Colon (tissue), 2 donors: ENCODE measurements around the gene MCEE.
"Not testable (repeated sequence)": the region's sequence is repeated elsewhere in the genome, so short reads cannot be mapped to it uniquely, and the experiment has no call there.

ENCODE experiments used
- FAIRE-seq: peaks from 2 replicates; lab custom pipeline; 2012; peaks lifted over from hg19 to GRCh38; lab: Jason Lieb, UNC
- donor health status: control.
- donor health status: control.

MCEE gene

DNA sequence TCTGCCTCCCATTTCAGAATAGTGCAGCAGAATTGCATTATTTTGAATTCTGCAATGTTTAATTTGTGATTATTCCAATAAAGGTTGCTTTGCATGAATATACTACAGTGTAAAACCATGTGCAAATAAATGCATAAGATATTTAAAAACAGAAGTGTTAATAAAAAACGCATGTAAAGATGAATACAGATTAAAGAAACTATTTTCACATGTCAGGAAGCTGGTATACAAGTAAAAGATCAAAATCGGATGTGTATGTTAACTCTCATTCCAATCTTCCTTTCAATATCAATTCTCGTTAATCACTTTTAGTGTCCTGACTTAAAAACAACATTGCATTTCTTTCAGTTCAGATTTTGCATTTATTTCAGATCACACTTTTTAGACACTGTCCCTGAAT is 3.1 kb downstream of the MCEE start:
- FAIRE-seq, result no peak

DNA sequence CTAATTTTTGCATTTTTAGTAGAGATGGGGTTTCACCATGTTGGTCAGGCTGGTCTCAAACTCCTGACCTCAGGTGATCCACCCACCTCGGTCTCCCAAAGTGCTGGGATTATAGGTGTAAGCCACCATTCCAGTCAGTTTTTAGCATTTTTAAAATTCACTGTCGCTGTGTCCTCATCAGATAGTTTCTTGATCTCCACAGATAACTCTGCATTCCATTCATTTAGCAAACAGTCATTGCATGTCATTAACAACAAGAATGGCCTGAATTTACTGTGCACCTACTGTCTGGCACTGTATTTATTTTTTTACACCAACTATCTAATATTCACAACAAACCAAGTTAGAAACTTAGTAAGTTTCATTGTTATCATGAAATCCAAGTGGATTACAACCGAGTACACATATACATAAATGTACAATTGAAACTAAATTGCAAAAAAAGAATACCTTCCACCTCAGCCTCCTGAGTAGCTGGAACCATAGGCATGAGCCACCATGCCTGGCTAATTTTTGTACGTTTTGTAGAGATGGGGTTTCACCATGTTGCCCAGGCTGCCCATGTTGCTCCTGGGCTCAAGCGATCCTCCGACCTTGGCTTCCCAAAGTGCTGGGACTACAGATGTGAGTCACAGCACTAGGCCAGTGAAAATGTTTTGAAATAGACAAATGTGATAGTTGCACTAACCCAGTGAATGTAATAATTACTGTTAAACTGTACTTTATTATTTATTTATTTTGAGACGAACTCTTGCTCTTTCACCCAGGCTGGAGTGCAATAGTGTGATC is 4.3 kb downstream of the MCEE start:
- no peak for FAIRE-seq

DNA sequence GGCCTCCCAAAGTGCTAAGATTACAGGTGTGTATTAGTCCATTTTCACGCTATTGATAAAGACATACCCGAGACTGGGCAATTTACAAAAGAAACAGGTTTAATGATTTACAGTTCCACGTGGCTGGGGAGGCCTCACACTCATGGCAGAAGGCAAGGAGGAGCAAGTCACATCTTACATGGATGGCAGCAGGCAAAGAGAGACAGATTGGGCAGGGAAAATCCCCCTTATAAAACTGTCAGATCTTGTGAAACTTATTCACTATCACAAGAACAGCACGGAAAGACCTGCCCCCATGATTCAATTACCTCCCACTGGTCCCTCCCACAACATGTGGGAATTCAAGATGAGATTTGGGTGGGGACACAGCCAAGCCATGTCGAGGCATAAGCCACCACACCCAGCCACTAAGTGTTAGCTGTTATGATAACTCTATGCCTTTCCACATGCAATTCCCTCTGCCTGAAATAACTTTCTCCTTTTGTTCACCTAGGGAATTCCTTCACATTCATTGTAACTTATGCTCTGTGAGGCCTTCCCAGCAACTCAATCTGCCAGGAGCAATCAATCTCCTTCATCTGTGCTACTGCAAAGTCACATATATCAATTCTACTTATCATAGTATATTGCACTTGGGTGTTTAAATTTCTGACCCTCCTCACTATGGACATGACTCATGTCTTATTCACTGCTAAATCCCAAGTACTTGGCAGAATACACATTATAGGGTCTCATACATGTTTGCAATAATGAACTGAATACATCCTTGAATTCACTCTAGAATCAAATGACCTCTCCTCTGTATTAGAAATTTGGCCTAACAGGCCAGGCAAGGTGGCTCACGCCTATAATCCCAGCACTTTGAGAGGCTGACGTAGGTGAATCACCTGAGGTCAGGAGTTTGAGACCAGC is 7.4 kb downstream of the MCEE start:
- no peak for FAIRE-seq

DNA sequence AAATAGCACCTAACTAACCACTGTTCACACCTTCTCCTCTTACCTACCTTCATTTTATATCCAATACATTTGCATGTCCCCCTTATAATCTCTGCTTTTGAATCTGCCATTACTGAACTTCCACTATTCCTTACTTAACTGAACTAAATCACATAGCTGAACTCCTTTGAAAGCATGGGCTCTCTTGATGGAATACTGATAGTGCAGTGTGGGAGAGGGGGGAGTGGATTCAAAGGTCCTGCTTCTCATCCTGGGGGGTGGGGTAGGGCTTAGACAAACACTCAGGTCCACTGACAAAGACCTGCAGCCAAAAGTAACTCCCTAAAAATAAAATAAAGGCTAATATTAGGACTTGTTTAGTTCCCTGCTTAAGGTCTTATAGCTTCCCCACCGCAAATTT is 8.6 kb downstream of the MCEE start:
- FAIRE-seq, result no peak

DNA sequence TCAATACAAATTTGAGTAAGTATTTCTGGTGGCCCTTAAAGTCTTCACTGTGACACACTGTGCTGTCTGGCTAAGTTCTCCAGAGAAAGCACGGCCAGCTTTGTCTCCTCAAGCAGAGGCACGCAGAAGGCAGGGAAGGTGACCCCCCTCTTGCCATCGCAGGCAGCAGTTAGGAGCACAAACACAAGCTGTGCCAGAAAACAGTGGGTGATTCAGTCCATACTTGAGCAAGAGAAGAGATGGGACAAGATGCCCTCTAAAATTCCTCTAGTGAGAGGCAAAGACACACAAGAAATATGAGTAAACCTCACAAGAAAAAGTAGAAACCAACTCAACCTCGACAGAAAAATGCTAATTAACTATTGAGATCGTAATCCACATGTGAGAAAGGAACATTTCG is 9.8 kb downstream of the MCEE start:
- no peak for FAIRE-seq

DNA sequence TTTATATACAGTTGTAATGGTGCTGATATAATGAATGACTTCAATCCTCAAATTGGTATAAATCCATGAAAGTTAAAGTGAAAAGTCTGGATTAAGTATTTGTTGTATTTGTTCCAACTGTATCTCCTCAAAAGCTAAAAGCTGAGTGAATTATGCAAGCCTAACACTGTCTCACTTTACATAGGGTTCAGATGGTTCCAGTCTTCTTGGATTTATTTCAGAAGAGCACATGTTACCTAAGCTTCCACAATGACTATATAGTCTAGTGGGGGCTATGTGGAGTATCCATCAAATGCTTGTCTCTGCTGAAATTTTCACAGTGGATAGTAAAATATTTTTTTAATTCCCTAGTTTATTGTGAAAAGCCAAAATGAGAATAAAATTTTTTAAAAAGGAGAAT is 13.0 kb downstream of the MCEE start:
- no peak for FAIRE-seq

DNA sequence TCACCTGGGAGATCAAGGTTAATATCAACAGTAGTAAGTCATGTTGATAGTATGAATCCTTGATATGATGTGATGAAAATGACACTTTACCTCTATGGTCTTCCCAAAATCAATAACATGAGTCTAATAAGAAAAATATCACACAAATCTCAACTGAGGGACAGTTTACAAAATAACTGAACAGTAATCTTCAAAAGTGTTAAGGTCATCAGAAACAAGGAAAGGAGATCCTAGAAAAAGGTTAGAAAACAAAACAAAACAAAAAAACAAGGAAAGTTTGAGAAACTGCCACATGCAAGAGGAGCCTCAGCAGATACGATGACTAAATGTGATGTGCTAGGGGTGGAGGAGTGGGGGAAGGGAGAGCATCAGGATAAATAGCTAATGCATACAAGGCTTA is 16.2 kb downstream of the MCEE start:
- no peak for FAIRE-seq

DNA sequence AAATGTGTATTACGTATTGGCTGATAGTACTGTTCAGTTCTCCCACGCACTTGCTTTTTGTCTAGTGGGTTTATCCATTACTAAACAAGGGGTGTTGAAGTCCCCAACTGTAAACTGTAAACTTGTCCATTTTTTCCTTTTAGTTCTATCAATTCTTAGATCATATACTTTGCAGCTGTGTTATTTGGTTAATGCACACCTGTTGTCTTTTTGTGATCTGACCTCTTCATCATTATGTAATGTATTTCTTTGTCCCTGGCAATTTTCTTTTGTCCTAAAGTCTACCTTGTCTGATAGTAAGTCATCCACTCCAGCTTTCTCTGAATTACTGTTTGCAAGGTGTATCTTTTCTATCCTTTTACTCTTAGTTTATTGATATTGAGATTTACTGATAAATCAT is 21.9 kb downstream of the MCEE start:
- FAIRE-seq, result no peak

DNA sequence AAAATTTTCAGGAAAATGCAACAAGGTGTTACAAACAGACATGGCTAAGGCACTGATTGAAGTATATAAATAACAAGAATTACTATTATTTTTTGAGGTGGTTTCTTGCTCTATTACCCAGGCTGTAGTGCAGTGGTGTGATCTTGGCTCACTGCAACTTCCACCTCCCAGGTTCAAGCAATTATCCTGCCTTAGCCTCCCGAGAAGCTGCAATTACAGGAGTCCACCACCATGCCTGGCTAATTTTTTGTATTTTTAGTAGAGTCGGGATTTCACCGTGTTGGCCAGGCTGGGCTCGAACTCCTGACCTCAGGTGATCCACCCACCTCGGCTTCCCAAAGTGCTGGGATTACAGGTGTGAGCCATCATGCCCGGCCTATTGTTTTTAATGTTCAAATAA is 23.6 kb downstream of the MCEE start:
- FAIRE-seq, result not testable (repeated sequence)

DNA sequence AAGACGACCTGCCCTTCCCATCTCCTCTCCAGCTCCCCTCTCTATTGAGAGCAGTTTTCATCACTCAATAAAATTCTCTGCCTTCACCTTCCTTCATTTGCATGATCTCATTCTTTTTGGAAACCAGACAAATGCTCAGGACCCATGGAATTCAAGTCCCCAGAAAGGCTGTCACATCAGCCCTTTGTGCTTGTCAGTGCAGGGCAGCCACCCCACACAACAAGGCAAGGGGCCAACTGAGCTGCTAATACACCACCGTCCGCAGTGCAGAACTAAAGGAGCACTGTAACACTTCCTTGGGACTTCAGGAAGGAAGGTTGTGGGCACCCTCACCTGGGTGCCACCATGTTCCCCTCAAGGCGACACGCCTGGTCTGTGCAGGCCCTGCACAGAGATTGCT is 26.2 kb downstream of the MCEE start:
- no peak for FAIRE-seq

DNA sequence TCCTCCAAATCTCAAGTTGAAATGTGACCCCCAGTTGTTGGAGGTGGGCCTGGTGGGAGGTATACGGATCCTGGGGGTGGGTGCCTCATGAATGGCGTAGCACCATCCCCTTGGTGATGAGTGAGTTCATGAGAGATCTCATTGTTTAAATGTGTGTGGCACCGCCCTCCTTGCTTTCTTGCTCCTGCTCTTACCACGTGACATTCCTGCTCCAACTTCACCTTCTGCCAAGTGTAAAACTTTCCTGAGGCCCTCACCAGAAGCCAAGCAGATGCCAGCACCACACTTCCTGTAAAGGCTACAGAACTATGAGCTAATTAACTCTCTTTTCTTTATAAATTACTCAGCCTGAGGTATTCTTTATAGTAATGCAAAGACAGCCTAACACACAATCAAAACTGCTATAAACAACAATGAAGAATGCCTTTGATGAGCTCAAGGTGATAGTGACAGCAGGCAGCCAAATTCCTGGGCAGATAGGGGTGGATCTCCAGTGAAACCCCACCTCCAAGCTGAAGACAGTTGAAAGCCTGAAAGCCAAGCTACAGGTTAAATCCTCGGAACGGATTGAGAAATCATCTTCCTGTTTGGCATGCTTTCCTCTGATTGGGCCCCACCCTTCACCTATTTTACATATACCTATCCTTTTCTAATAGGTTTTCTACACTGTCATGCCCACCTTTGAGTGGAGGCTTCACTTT is 26.9 kb downstream of the MCEE start:
- no peak for FAIRE-seq

DNA sequence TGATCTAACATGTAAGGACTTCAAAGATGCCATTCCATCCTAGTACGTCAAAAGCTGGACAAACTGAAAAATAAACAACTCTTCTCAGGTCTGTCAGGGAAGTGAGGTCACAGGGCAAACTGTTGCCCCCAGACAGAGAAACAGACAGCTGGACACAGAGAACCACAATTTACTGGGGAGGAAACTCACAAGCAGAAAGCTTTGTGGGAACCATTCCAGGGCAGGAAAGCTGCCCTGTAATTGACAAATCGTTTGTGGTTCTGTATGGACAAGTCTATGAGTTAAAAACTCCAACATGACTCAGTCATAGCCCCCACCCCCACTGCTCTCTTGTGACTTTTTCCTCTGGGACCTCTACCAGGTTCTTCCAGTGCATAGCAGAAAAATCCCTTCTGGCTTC is 28.4 kb downstream of the MCEE start:
- no peak for FAIRE-seq

DNA sequence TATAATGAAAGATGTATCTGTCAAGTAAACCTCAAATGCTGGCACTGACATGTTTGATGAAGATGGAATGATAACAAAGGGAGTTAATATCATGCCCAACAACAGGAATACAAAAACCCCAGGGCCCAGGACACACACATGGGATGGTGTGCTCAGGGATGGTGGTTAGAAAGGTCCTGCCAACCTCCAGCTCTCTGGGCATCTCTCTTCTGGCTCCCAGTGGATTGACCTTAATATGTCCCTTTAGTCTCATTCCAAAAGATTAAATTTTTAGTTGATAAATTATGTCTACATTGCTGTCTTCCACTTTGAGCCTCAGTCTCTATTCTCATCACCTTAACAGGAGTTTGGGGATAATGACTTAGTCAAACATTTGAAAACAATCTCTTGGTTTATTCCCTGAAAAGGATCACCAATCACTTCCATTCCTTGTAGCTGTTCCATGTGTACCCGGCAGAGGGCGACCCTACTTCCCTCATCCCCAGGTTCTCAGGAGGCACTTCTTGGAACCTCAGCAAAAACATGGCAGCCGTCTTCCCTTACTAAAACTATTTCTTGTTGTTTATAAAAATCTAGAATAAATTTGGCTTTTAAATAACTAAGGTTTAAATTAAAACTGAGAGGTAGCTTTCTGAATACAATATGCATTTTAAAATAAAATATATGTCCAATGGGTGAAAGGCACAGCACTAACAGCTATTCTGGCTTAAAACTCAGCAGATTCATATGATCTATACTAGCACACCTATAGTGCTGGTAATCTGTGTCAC is 29.6 kb downstream of the MCEE start:
- FAIRE-seq, result no peak

DNA sequence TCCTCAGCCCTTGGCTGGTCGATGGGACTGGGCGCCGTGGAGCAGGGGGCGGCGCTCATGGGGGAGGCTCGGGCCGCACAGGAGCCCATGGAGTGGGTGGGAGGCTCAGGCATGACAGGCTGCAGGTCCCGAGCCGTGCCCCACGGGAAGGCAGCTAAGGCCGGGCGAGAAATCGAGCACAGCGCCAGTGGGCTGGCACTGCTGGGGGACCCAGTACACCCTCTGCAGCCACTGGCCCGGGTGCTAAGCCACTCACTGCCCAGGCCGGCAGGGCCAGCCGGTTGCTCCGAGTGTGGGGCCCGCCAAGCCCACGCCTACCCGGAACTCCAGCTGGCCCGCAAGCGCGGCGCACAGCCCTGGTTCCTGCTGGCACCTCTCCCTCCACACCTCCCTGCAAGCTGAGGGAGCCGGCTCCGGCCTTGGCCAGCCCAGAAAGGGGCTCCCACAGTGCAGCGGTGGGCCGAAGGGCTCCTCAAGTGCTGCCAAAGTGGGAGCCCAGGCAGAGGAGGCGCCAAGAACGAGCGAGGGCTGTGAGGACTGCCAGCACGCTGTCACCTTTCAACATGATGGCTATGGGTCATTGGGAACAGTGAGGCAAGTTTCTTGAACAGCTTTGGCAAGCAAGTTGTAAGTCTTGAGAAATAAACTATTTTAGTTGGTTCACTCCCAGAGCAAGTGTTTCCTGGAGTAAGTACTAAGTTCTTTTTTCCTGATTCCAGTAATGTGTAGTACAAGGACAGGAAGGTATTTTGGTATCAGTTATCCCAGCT is 37.4 kb downstream of the MCEE start:
- not testable (repeated sequence) for FAIRE-seq

DNA sequence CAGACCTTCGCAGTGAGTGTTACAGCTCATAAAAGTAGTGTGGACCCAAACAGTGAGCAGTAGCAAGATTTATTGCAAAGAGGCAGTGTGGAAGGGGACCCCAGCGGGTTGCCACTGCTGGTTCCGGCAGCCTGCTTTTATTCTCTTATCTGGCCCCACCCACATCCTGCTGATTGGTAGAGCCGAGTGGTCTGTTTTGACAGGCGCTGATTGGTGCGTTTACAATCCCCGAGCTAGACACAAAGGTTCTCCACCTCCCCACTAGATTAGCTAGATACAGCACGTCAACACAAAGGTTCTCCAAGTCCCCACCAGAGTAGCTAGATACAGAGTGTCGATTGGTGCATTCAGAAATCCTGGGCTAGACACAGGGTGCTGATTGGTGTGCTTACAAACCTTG is 38.2 kb downstream of the MCEE start:
- not testable (repeated sequence) for FAIRE-seq

DNA sequence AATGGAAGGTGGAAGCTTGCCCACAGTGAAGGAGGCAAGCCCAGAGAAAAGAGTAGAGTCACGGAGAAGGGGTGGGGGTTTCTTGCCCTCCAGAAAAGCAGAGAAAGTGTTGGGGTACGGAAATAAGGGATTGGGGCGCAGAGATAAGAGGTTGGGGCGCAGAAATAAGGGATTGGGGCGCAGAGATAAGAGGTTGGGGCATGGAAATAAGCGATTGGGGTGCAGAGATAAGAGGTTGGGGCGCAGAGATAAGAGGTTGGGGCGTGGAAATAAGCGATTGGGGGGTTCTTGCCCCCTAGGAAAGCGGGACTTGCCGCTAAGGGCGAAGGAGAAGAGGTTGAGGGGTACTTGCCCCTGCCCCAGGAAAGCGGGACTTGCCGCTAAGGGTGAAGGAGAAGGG is 40.6 kb downstream of the MCEE start:
- not testable (repeated sequence) for FAIRE-seq

DNA sequence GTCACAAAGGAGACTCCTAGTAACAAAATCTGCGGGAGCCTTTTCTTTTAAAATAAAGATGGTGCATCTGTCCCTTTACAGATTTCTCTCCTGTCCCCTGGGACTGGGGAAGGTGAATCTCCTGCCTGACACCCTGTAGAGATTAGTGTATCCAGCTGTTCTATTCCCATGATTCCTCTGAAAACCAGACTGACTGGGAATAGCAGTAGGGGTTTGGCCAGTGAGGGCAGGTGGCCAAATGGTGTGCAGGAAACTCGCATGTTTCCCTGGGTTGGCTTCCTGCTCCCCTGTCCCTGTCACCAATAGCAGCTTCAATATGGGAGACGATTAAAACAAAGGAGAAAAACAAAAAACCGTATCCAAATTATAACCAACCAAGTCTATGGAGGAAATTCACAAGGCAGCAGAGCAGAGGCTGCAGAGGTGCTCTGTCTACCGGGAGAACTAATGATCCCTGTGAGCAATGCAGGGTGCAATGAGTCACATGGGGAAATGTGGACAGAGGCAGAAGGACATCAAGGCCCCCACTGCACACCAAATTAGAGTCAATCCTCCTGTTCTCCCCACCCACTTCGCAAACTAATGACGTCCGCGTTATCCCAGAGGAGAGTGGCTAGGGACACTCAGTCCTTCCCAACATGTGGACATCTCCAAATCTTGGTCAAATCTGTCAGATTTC is 44.6 kb downstream of the MCEE start:
- not testable (repeated sequence) for FAIRE-seq

DNA sequence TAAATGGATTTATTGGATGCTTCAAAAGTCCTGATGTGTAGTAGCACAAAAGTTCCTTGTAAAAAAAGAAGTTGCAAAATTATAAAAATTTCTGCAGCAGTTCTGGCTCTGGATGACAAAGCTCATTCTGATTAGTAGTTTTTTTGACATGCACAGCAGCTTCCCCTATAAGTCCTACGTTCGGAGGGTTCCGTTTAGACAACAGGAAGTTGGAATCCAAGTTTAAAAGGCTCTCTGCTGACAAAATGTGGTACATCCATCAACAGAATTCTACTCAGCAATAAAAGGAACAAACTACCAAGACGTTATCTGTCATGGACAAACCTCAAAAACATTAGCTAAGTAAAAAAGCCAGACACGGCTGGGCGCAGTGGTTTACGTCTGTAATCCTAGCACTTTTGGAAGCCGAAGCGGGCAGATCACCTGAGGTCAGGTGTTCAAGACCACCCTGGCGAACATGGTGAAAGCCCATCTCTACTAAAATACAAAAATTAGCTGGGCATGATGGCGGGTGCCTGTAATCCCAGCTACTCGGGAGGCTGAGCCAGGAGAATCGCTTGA is 46.2 kb downstream of the MCEE start:
- FAIRE-seq, result not testable (repeated sequence)

DNA sequence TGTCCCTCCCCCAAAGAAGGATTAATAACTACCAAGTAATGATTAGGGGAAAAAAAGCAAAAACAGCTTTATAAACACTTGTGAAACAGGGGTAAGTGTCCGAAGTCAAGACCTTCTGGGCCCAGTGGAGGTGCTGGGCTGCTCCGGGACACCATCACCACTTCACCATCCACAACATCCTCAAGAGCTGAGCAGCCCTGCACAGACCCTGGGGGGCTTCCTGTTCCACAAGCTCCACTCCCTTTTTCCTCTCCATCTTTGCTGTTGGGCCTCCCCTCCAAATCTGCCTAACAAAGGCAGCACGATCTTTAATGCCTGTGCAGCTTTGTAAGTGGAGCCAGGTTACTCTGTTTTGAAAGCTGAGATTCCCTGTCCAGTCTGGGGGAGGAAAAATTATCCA is 46.7 kb downstream of the MCEE start:
- not testable (repeated sequence) for FAIRE-seq
